GM12801 (cell line): ENCODE results near the gene LPIN2.

Experiments used
- CTCF ChIP-seq: IDR thresholded peaks from one replicate; pipeline ENCODE4 v1.5.1; 2011; ENCODE audit warnings: control low read depth; ENCODE audit not compliant: insufficient read length; ENCODE audit errors: extremely low read depth

LPIN2 gene

GRCh38 chr18:3027370-3027891 is 14.5 kb upstream of the LPIN2 start:
- no peak for TF ChIP-seq CTCF

- TF ChIP-seq CTCF = no peak
Measured at GRCh38 chr18:3025544-3025943, 12.6 kb upstream of the LPIN2 start.

GRCh38 chr18:3016585-3017297 is 3.8 kb upstream of the LPIN2 start:
- no peak for TF ChIP-seq CTCF

- no peak for TF ChIP-seq CTCF
Measured at GRCh38 chr18:3015851-3016250, 2.9 kb upstream of the LPIN2 start.

GRCh38 chr18:3015204-3015592 is 2.3 kb upstream of the LPIN2 start:
- TF ChIP-seq CTCF = no peak

GRCh38 chr18:3014503-3015203 is 1.7 kb upstream of the LPIN2 start:
- TF ChIP-seq CTCF = no peak

GRCh38 chr18:3012136-3013023 is 564 bp downstream of the LPIN2 start:
- TF ChIP-seq CTCF = no peak
